GM23338 (cell line): ENCODE measurements around the gene S100A6.

Experiments
- CREB1 ChIP-seq: fragments of 250-450 bp; sonication (Bioruptor Pico); IDR thresholded peaks from 2 replicates; pipeline ENCODE4 v1.5.0; 2020; ENCODE audit warnings: low read depth, mild to moderate bottlenecking, moderate library complexity
- CTCF ChIP-seq, 2 experiments: fragments of 200-600 bp in 1 of 2; sonication (generic) in 1 of 2; conservative IDR thresholded peaks; 2 replicates each; pipeline versions ENCODE4 v1.5.1 to v1.6.1; 2016 to 2017; ENCODE audit warnings: antibody characterized with exemption in 2 of 2, low read depth in 2 of 2, mild to moderate bottlenecking in 2 of 2, moderate library complexity in 1 of 2
- ETS1 ChIP-seq: IDR thresholded peaks from 2 replicates; pipeline ENCODE4 v1.6.1; 2016; ENCODE audit warnings: antibody characterized with exemption
- EZH2 ChIP-seq: fragments of 200-600 bp; sonication (generic); IDR thresholded peaks from one replicate; pipeline ENCODE4 v1.8.0; 2017; ENCODE audit warnings: antibody characterized with exemption, mild to moderate bottlenecking, low read depth; ENCODE audit not compliant: unreplicated experiment
- EZH2phosphoT487 ChIP-seq: fragments of 200-600 bp; sonication (generic); IDR thresholded peaks from one replicate; pipeline ENCODE4 v1.8.1; 2018; ENCODE audit warnings: antibody characterized with exemption; ENCODE audit not compliant: unreplicated experiment
- JUNB ChIP-seq: IDR thresholded peaks from one replicate; pipeline ENCODE4 v1.6.1; 2016; ENCODE audit warnings: antibody characterized with exemption; ENCODE audit not compliant: unreplicated experiment
- NANOG ChIP-seq: IDR thresholded peaks from 2 replicates; pipeline ENCODE4 v1.6.1; 2016; ENCODE audit warnings: antibody characterized with exemption, borderline replicate concordance
- POLR2AphosphoS5 ChIP-seq: IDR thresholded peaks from 2 replicates; pipeline ENCODE4 v1.6.1; 2016; ENCODE audit warnings: antibody characterized with exemption, low read depth
- REST ChIP-seq: IDR thresholded peaks from one replicate; pipeline ENCODE4 v1.6.1; 2018; ENCODE audit warnings: antibody characterized with exemption; ENCODE audit not compliant: unreplicated experiment
- STAT1 ChIP-seq: IDR thresholded peaks from one replicate; pipeline ENCODE4 v1.6.1; 2016; ENCODE audit warnings: antibody characterized with exemption; ENCODE audit not compliant: unreplicated experiment
- ZNF114 ChIP-seq: fragments of 250-450 bp; sonication (Bioruptor Pico); IDR thresholded peaks from 2 replicates; pipeline ENCODE4 v1.5.0; 2020; ENCODE audit warnings: mild to moderate bottlenecking, moderate library complexity
- ZNF331 ChIP-seq: fragments of 250-450 bp; sonication (Bioruptor Pico); IDR thresholded peaks from 2 replicates; pipeline ENCODE4 v1.5.0; 2020; ENCODE audit warnings: low read depth, mild to moderate bottlenecking, moderate library complexity
- ZNF462 ChIP-seq: fragments of 250-450 bp; sonication (Bioruptor Pico); IDR thresholded peaks from 2 replicates; pipeline ENCODE4 v1.5.0; 2020; ENCODE audit warnings: mild to moderate bottlenecking, moderate library complexity

GRCh38 chr1:153568367-153569099 lies 32.7 kb upstream of the S100A6 start:
- TF ChIP-seq CTCF (conservative IDR thresholded peaks at IDR 0.05; ENCODE audit: low read depth in 2 of 2) (peak; percentile 92), CREB1 (peak; percentile 80), JUNB (no peak), REST (no peak), ETS1 (no peak), EZH2 (no peak), EZH2phosphoT487 (no peak), POLR2AphosphoS5 (no peak), ZNF462 (no peak), NANOG (no peak), STAT1 (no peak), ZNF331 (no peak), ZNF114 (no peak)
